Keratinocyte (primary cell): ENCODE data around the gene STK16.

Experiments
- CTCF ChIP-seq, 3 experiments: IDR thresholded peaks in 1 of 3; conservative IDR thresholded peaks in 1 of 3; optimal IDR thresholded peaks in 1 of 3; 2 replicates in 2 of 3; 3 replicates in 1 of 3; pipeline versions ENCODE3 to v1.5.1; 2011; ENCODE audit warnings: low read length in 3 of 3, mild to moderate bottlenecking in 3 of 3, moderate library complexity in 2 of 3, control low read depth in 1 of 3, inconsistent platforms in 1 of 3; ENCODE audit not compliant: insufficient read depth in 2 of 3; ENCODE audit errors: extremely low read depth in 1 of 3
- EZH2 ChIP-seq: IDR thresholded peaks from one replicate; pipeline ENCODE4 v1.6.1; 2012; ENCODE audit warnings: inconsistent platforms, mild to moderate bottlenecking, low read length, moderate library complexity

DNA sequence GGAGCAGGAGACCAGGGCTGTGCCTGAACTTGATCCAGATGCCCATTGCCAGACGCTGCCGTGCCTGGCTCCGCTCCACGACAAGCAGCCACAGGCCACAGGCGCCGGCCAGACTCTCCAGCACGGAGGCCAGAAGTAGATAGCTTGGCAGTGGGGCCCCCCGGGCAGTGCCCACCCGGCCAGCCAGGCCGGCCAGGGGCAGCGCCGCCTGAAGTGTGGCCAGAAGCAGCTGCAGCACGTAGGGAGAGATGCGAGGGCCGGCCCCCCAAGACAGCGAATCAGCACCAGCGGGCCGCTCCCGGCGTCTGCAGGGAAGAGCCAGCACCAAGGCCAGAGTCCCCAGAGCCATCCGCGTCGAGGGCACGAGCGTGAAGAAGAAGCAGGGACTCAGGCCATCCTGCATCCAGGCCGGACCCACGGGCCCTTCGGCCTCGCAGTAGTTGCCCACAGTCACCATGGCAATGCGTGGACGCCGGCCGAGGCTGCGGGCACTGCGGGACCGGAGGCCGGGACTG lies 27.0 kb upstream of the STK16 start:
- TF ChIP-seq CTCF (optimal IDR thresholded peaks at IDR 0.05 in 1 of 3, IDR thresholded peaks at IDR 0.05 in 1 of 3, conservative IDR thresholded peaks at IDR 0.05 in 1 of 3; ENCODE audit: extremely low read depth in 1 of 3, insufficient read depth in 2 of 3, low read length in 3 of 3) (no peak), EZH2 (no peak)
